Esophagus (tissue), 2 donors: Measurements from ENCODE around the gene MLPH. TPM values are rescaled to one million over a fixed set of nuclear protein-coding genes. Genes with fewer than 3 reads are reported as not detected.

Experiments
- H3K27ac ChIP-seq, 2 donors: one replicate each; pipeline ENCODE4 v1.5.1; 2013; ENCODE audit warnings: low read depth in 2 of 2, mild to moderate bottlenecking in 2 of 2, inconsistent platforms in 1 of 2, low read length in 1 of 2, moderate library complexity in 1 of 2
- H3K27me3 ChIP-seq, 2 donors: one replicate each; pipeline ENCODE4 v1.6.1; 2013; ENCODE audit warnings: low read length in 2 of 2, control low read depth in 1 of 2, mild to moderate bottlenecking in 1 of 2; ENCODE audit not compliant: insufficient read depth in 2 of 2, control insufficient read depth in 1 of 2
- H3K36me3 ChIP-seq, 2 donors: one replicate each; pipeline ENCODE4 v1.6.1; 2013; ENCODE audit warnings: low read length in 1 of 2; ENCODE audit not compliant: control insufficient read depth in 2 of 2, insufficient read depth in 2 of 2
- H3K4me1 ChIP-seq, 2 donors: one replicate each; pipeline ENCODE4 v1.6.1; 2013; ENCODE audit warnings: low read length in 1 of 2; ENCODE audit not compliant: control insufficient read depth in 2 of 2, insufficient read depth in 2 of 2
- H3K4me3 ChIP-seq, 2 donors: one replicate each; pipeline ENCODE4 v1.5.1; 2013; ENCODE audit warnings: low read length in 2 of 2, mild to moderate bottlenecking in 2 of 2, low read depth in 1 of 2, moderate library complexity in 1 of 2
- H3K9me3 ChIP-seq, 2 donors: one replicate each; pipeline ENCODE4 v1.6.1; 2013; ENCODE audit warnings: mild to moderate bottlenecking in 2 of 2, low read depth in 1 of 2, low read length in 1 of 2, moderate library complexity in 1 of 2; ENCODE audit not compliant: control insufficient read depth in 2 of 2, insufficient read depth in 1 of 2
- WGBS, 2 donors: extraction: QIAGEN DNeasy Blood & Tissue Kit; methylation state at CpG; one replicate each; pipeline ENCODE4 v1.1.7; 2013; 5-methylcytosine and 5-hydroxymethylcytosine counted together
- polyA plus RNA-seq, 2 donors: library from polyadenylated mRNA; stranded (reverse); fragments of 200-250 nt; gene quantifications; one replicate each; pipeline ENCODE4 v1.2.3, GENCODE V29; 2013
- donor health status: healthy with polysubstance abuse.
- donor health status: Bipolar disorder and iron deficiency.

MLPH gene
- polyA plus RNA-seq, 2 donors, result 3.4 to 4.4 TPM

GRCh38 chr2:237511885-237512405 is 24.9 kb downstream of the MLPH start:
- Histone ChIP-seq H3K9me3 (no peaks in the 10 kb centered on the region), H3K4me1 (no peaks in the 10 kb centered on the region), H3K36me3 (peaks cover 0 to 2% of the 10 kb centered on the region in 2 donors), H3K27me3 (no peaks in the 10 kb centered on the region), H3K4me3 (no peak overlapping the region), H3K27ac (peak overlapping the region in 1 of 2 donors; percentile 52)
- 85 to 89% methylated on average over 17 of the region's 17 CpGs for WGBS, 2 donors

GRCh38 chr2:237512774-237513466 is 25.9 kb downstream of the MLPH start:
- H3K4me1 ChIP-seq, result no peaks in the 10 kb centered on the region
- H3K4me3 ChIP-seq, result no peak overlapping the region
- no peak overlapping the region for H3K27ac ChIP-seq
- peaks cover 0 to 2% of the 10 kb centered on the region in 2 donors for H3K36me3 ChIP-seq
- H3K9me3 ChIP-seq, result no peaks in the 10 kb centered on the region
- no peaks in the 10 kb centered on the region for H3K27me3 ChIP-seq
- 42 to 44% methylated on average over 14 of the region's 14 CpGs for WGBS, 2 donors

GRCh38 chr2:237513693-237514092 is 26.6 kb downstream of the MLPH start:
- Histone ChIP-seq H3K9me3 (no peaks in the 10 kb centered on the region), H3K4me3 (no peak overlapping the region), H3K4me1 (no peaks in the 10 kb centered on the region), H3K27me3 (no peaks in the 10 kb centered on the region), H3K27ac (no peak overlapping the region), H3K36me3 (peaks cover 0 to 2% of the 10 kb centered on the region in 2 donors)
- WGBS, 2 donors, result 83 to 89% methylated on average over 9 of the region's 9 CpGs

- 78 to 80% methylated on average over 6 of the region's 6 CpGs for whole genome bisulfite sequencing, 2 donors
- Histone ChIP-seq H3K27ac (no peak overlapping the region), H3K4me1 (no peaks in the 10 kb centered on the region), H3K9me3 (no peaks in the 10 kb centered on the region), H3K36me3 (peaks cover 0 to 2% of the 10 kb centered on the region in 2 donors), H3K27me3 (no peaks in the 10 kb centered on the region), H3K4me3 (no peak overlapping the region)
Measured at GRCh38 chr2:237514474-237515130, 27.6 kb downstream of the MLPH start.

- H3K27ac ChIP-seq, result no peak overlapping the region
- no peak overlapping the region for H3K4me3 ChIP-seq
- no peaks in the 10 kb centered on the region for H3K4me1 ChIP-seq
- H3K27me3 ChIP-seq, result no peaks in the 10 kb centered on the region
- peaks cover 0 to 2% of the 10 kb centered on the region in 2 donors for H3K36me3 ChIP-seq
- no peaks in the 10 kb centered on the region for H3K9me3 ChIP-seq
- 90 to 94% methylated on average over 16 of the region's 16 CpGs for WGBS, 2 donors
Measured at GRCh38 chr2:237515166-237515565, 28.1 kb downstream of the MLPH start.

GRCh38 chr2:237515621-237516275 is 28.7 kb downstream of the MLPH start:
- WGBS, 2 donors, result 84 to 86% methylated on average over 6 of the region's 6 CpGs
- no peak overlapping the region for H3K27ac ChIP-seq
- no peaks in the 10 kb centered on the region for H3K4me1 ChIP-seq
- no peak overlapping the region for H3K4me3 ChIP-seq
- no peaks in the 10 kb centered on the region for H3K9me3 ChIP-seq
- no peaks in the 10 kb centered on the region for H3K27me3 ChIP-seq
- peaks cover 0 to under 1% of the 10 kb centered on the region in 2 donors for H3K36me3 ChIP-seq

- H3K27ac ChIP-seq, result no peak overlapping the region
- no peak overlapping the region for H3K4me3 ChIP-seq
- H3K36me3 ChIP-seq, result no peaks in the 10 kb centered on the region
- H3K4me1 ChIP-seq, result no peaks in the 10 kb centered on the region
- H3K9me3 ChIP-seq, result no peaks in the 10 kb centered on the region
- WGBS, 2 donors, result 79 to 91% methylated on average over 4 of the region's 4 CpGs
- H3K27me3 ChIP-seq, result no peaks in the 10 kb centered on the region
Measured at GRCh38 chr2:237517163-237517562, 30.1 kb downstream of the MLPH start.

- Histone ChIP-seq H3K9me3 (no peaks in the 10 kb centered on the region), H3K4me3 (no peak overlapping the region), H3K36me3 (no peaks in the 10 kb centered on the region), H3K27me3 (no peaks in the 10 kb centered on the region), H3K27ac (no peak overlapping the region), H3K4me1 (no peaks in the 10 kb centered on the region)
- WGBS, 2 donors, result 84 to 87% methylated on average over 1 of the region's 1 CpG
Measured at GRCh38 chr2:237517990-237518389, 30.9 kb downstream of the MLPH start.

- no peaks in the 10 kb centered on the region for H3K9me3 ChIP-seq
- H3K27me3 ChIP-seq, result no peaks in the 10 kb centered on the region
- no peaks in the 10 kb centered on the region for H3K4me1 ChIP-seq
- WGBS, 2 donors, result 78 to 79% methylated on average over 14 of the region's 14 CpGs
- H3K4me3 ChIP-seq, result no peak overlapping the region
- H3K36me3 ChIP-seq, result no peaks in the 10 kb centered on the region
- no peak overlapping the region for H3K27ac ChIP-seq
Measured at GRCh38 chr2:237519506-237520245, 32.6 kb downstream of the MLPH start.
